ENCODE results near the gene SCYL1.
"Not testable (repeated sequence)": the region's sequence is repeated elsewhere in the genome, so short reads cannot be mapped to it uniquely, and the experiment has no call there.

The SCYL1 gene

DNA sequence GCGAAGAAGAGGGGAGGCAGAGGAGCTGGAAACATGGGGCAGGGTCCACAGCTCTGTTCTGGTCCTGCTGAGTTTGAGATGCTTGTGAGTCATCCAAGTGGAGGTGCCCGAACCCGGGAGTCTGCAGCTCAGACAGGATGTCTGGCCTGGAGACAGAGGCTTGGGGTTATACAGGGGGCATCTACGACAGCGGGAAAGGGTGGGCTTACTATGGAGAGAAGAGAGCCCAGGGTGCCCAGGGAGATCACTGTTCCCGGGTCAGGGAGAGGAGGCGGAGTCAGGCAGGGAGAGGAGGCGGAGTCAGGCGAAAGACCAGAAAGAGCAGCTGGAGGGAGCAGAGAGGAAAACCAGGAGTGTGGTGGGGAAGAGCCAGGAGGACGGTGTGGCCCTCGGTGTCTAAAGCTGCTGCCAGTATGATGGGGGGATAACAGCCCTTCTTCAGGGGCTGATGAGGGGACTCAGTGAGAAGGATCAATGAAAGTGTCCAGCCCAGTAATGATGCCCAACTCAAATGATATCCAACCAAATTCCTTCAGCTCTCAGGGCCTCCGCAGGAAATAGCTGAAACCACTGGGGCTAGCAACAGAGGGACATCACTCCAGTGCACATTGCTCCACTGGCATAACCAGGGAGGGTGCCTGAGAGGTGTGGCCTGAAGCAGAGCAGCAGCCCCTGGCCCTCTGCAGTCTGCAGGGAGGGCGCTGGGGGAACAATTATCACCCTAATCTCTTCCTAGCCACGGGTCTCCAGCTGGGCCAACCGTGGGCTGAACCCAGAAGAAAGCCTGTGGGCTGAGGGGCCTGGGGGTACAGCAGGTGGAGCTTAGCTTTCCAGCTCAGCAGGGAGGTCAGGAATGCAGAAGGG lies 35.9 kb downstream of the SCYL1 start:
- H3K9ac ChIP-seq (ENCODE audit: low read length) = no peak overlapping the region
- H3K27me3 ChIP-seq (replicated peaks; ENCODE audit: control insufficient read depth, insufficient read depth, low read length) = no peaks in the 10 kb centered on the region
- no peaks in the 10 kb centered on the region for H3K9me3 ChIP-seq (ENCODE audit: control insufficient read depth, low read length)
- H3K4me3 ChIP-seq (ENCODE audit: low read length) = no peak overlapping the region
- DNase-seq (ENCODE audit: low read depth) = peak; percentile 60
- H3K4me1 ChIP-seq (ENCODE audit: control insufficient read depth, insufficient read depth, low read length) = peaks cover 45% of the 10 kb centered on the region
- H3K36me3 ChIP-seq (ENCODE audit: control insufficient read depth, insufficient read depth, low read length, severe bottlenecking) = no peaks in the 10 kb centered on the region

DNA sequence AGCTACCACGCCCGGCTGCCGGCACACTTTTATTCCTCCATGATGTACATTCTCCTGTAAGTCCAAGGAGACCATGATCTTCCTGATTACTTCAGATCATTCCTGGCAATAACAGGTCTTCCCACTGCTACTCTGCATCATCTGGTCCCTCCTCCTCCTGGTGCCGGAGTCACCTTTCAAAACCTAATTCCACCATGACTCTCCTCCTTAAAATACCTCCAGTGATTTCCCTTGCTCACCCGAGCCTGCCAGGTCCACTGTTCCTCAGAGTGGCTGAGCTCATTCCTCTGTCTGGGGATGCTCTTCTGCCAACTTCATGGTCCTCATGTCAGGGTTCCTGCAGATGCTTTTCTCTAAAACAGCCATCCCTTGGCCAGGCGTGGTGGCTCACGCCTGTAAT lies 37.1 kb downstream of the SCYL1 start:
- H3K27me3 ChIP-seq (replicated peaks; ENCODE audit: control insufficient read depth, insufficient read depth, low read length) = no peaks in the 10 kb centered on the region
- no peaks in the 10 kb centered on the region for H3K9me3 ChIP-seq (ENCODE audit: control insufficient read depth, low read length)
- H3K9ac ChIP-seq (ENCODE audit: low read length) = no peak overlapping the region
- peaks cover 36% of the 10 kb centered on the region for H3K4me1 ChIP-seq (ENCODE audit: control insufficient read depth, insufficient read depth, low read length)
- no peak overlapping the region for H3K4me3 ChIP-seq (ENCODE audit: low read length)
- DNase-seq (ENCODE audit: low read depth) = no peak
- no peaks in the 10 kb centered on the region for H3K36me3 ChIP-seq (ENCODE audit: control insufficient read depth, insufficient read depth, low read length, severe bottlenecking)

DNA sequence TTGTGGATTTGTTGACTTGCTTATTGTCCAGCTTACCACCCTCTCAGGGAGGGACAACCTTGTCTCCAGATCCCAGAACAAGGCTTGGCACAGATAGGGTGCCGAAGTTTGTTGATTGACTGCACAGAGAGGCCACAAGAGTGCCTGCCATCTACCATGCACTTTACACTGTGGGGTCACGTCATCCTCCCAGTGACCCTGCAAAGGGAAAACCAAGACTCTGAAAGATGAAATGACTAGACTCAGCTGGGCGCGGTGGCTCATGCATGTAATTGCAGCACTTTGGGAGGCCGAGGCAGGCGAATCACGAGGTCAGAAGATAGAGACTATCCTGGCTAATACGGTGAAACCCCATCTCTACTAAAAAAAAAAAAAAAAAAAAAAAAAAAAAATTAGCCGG lies 37.9 kb downstream of the SCYL1 start:
- H3K4me3 ChIP-seq (ENCODE audit: low read length) = no peak overlapping the region
- DNase-seq (ENCODE audit: low read depth) = no peak
- peaks cover 32% of the 10 kb centered on the region for H3K4me1 ChIP-seq (ENCODE audit: control insufficient read depth, insufficient read depth, low read length)
- no peak overlapping the region for H3K9ac ChIP-seq (ENCODE audit: low read length)
- no peaks in the 10 kb centered on the region for H3K9me3 ChIP-seq (ENCODE audit: control insufficient read depth, low read length)
- H3K27me3 ChIP-seq (replicated peaks; ENCODE audit: control insufficient read depth, insufficient read depth, low read length) = no peaks in the 10 kb centered on the region
- peaks cover under 1% of the 10 kb centered on the region for H3K36me3 ChIP-seq (ENCODE audit: control insufficient read depth, insufficient read depth, low read length, severe bottlenecking)

DNA sequence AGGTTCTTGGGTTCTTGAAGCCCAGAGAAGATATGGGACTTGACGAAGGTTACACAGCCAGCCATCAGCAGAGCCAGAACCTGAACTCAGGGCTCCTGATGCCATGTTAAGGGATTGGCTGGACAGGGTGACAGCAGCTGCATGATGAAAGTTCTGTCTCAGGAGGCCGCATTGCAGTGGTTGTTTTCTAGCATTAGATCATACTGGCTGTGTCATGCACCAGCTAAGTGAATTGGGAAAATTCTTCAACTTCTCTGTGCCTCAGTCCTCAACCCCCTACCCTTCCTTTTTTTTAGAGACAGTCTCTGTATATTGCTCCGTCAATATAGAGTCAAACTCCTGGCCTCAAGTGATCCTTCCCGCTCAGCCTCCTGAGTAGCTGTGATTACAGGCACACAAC lies 38.7 kb downstream of the SCYL1 start:
- no peaks in the 10 kb centered on the region for H3K9me3 ChIP-seq (ENCODE audit: control insufficient read depth, low read length)
- DNase-seq (ENCODE audit: low read depth) = no peak
- H3K4me3 ChIP-seq (ENCODE audit: low read length) = no peak overlapping the region
- H3K9ac ChIP-seq (ENCODE audit: low read length) = no peak overlapping the region
- H3K27me3 ChIP-seq (replicated peaks; ENCODE audit: control insufficient read depth, insufficient read depth, low read length) = no peaks in the 10 kb centered on the region
- peaks cover 5% of the 10 kb centered on the region for H3K36me3 ChIP-seq (ENCODE audit: control insufficient read depth, insufficient read depth, low read length, severe bottlenecking)
- peaks cover 32% of the 10 kb centered on the region for H3K4me1 ChIP-seq (ENCODE audit: control insufficient read depth, insufficient read depth, low read length)

DNA sequence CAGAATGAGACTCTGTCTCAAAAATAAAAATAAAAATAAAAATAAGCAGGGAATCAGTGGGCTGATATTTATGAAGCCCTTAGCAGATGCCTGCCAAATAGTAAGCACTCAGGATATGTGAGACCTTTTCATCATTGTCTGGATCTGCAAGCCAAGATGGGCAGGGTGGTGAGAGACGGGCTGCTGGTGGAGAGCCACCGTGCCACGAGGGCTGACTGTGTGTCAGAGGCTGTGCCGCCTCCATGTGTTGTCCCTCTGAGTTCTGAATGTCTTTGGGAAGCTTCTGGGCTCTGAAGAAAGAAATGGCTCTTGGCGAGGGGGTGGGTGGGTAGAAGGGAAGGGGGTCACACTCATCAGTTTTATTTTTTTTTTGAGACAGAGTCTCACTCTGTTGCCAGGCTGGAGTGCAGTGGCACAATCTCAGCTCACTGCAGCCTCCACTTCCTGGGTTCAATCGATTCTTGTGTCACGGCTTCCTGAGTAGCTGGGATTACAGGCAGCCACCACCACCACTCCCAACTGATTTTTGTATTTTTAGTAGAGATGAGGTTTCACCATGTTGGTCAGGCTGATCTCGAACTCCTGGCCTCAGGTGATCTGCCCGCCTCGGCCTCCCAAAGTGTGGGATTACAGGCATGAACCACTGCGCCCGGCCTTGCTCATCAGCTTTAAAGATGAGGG lies 40.1 kb downstream of the SCYL1 start:
- not testable (repeated sequence) for H3K9ac ChIP-seq (ENCODE audit: low read length); H3K9me3 ChIP-seq (ENCODE audit: control insufficient read depth, low read length); H3K4me3 ChIP-seq (ENCODE audit: low read length); DNase-seq (ENCODE audit: low read depth); H3K36me3 ChIP-seq (ENCODE audit: control insufficient read depth, insufficient read depth, low read length, severe bottlenecking); H3K27me3 ChIP-seq (replicated peaks; ENCODE audit: control insufficient read depth, insufficient read depth, low read length)
- H3K4me1 ChIP-seq (ENCODE audit: control insufficient read depth, insufficient read depth, low read length) = peaks cover 27% of the 10 kb centered on the region

DNA sequence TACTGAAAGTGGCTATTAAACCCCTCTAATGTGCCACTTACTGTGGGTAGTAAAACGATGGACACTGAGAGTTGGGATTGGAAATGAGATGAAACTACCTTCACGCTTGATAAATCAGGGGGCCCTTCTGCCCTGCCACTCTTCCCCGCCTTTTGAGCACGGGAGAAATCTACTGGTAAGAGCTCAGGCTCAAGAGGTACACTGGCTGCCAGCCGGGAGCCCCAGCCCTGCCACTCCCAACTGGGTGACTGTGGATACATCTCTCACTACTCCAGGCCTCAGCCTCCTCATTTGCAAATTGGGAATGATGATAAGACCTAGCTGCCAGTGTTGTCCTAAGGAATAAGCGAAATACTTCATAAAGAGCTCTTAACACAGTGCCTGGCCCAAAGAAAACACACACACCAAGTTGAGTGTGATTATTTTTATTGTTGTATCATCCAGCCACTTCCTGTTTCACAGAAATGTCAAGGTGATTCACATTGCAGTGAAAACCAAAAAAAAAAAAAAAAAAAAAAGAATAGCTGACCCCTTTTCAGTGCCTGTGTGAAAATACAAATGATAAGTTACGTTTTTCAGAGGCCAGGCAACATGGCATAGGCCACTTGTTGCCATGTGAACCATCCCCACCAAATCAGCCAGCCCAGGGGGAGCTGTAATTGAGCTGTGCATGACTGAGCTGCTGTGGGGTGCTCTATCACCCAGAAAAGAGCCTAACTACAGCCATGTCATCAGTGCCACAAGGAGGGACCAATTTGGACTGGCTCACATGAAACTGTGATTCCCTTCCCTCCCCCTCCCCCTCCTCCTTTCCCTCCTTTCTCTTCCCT lies 41.0 kb downstream of the SCYL1 start:
- no peak for DNase-seq (ENCODE audit: low read depth)
- no peak overlapping the region for H3K4me3 ChIP-seq (ENCODE audit: low read length)
- H3K27me3 ChIP-seq (replicated peaks; ENCODE audit: control insufficient read depth, insufficient read depth, low read length) = no peaks in the 10 kb centered on the region
- H3K4me1 ChIP-seq (ENCODE audit: control insufficient read depth, insufficient read depth, low read length) = peaks cover 21% of the 10 kb centered on the region
- H3K36me3 ChIP-seq (ENCODE audit: control insufficient read depth, insufficient read depth, low read length, severe bottlenecking) = peaks cover 5% of the 10 kb centered on the region
- H3K9me3 ChIP-seq (ENCODE audit: control insufficient read depth, low read length) = no peaks in the 10 kb centered on the region
- no peak overlapping the region for H3K9ac ChIP-seq (ENCODE audit: low read length)

DNA sequence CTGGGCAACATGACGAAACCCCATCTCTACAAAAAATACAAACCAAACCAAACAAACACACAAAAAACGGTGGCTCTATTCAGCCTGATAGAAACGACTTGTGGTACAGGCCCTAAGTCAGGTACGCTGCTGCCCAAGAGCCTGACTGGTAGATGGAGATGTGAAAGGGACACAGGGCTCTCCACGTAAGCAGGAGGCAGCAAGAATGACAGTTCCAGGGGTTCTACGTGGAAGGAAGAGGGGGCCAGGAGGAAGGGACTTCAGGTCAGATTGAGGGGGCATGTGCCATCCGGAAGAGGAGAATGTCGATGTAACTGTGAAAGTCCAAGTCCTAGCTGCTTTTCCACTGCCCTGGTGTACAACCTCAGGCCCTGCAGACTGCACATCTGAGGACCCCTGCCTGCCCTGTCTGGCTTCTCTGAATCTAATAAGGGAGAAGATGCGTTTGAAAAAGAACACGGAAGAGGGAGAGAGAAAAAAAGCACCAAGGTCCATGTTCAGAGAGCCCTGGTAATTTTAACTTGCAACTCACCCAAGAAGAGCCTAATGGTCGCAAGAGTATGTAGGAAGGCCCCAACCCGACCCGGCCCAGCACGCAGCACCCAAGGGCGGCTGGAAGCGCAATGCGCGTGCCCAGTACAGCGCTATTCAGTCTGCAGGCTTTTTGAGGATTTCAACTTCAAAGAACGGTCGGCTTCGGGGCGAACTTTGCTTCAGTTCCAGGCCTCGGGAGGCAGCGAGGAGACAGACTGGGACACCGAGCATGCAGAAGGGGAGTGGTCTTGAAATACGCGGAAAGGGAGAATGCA lies 44.5 kb downstream of the SCYL1 start:
- H3K4me3 ChIP-seq (ENCODE audit: low read length) = peak overlapping the region; percentile 100
- H3K9me3 ChIP-seq (ENCODE audit: control insufficient read depth, low read length) = no peaks in the 10 kb centered on the region
- peak overlapping the region; percentile 99 for H3K9ac ChIP-seq (ENCODE audit: low read length)
- H3K36me3 ChIP-seq (ENCODE audit: control insufficient read depth, insufficient read depth, low read length, severe bottlenecking) = peaks cover 9% of the 10 kb centered on the region
- no peaks in the 10 kb centered on the region for H3K27me3 ChIP-seq (replicated peaks; ENCODE audit: control insufficient read depth, insufficient read depth, low read length)
- H3K4me1 ChIP-seq (ENCODE audit: control insufficient read depth, insufficient read depth, low read length) = peaks cover 32% of the 10 kb centered on the region
- no peak for DNase-seq (ENCODE audit: low read depth)

DNA sequence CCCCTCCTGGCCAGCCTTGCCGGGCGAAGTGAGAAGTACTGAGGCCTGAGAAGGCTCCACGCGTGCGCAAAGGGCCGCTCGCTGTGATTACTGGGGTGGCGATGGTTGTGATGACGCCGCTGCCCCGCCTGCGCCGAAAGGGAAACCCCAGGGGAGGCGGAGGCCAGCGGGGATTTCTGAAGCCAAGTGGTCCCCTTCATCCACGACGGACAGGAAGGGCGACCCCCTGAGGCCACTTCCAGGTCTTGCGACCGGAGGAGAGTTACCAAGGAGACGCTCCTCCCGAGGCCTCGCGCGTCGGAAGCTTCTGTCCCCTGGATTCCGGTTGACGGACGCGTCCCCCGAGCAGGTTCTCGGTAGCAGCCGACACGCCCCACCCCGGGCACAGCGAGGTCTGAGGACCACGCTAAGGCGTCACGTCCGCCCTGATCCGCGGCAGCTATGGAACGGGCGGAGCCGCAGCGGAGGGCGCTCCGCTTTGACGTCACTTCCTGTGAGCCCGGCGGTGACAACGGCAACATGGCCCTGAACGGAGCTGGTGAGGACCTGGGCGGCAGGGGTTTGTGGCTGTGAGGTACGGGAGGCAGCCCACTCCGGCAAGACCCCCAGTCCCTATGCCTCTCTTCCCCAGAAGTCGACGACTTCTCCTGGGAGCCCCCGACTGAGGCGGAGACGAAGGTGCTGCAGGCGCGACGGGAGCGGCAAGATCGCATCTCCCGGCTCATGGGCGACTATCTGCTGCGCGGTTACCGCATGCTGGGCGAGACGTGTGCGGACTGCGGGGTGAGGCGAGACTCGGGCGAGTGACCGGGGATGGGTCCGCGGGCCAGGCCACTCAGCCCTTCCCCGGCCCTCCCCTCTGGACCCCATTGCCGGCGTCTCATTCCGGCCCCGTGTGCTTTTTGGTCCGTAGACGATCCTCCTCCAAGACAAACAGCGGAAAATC lies 45.4 kb downstream of the SCYL1 start, which contains the start of gene ZNRD2:
ZNRD2 (plus strand) TSS at position 505 of the 946 bp plus-strand sequence; CDS start at position 520, 15 bp downstream.
- Histone ChIP-seq H3K4me3 (ENCODE audit: low read length) (peak within 1 kb of the TSS; percentile 100), H3K36me3 (ENCODE audit: control insufficient read depth, insufficient read depth, low read length, severe bottlenecking) (peaks cover 9% of the 10 kb centered on the region), H3K4me1 (ENCODE audit: control insufficient read depth, insufficient read depth, low read length) (peaks cover 39% of the 10 kb centered on the region), H3K27me3 (replicated peaks; ENCODE audit: control insufficient read depth, insufficient read depth, low read length) (no peaks in the 10 kb centered on the region), H3K9me3 (ENCODE audit: control insufficient read depth, low read length) (no peaks in the 10 kb centered on the region), H3K9ac (ENCODE audit: low read length) (peak within 1 kb of the TSS; percentile 99)
- peak; percentile 99 for DNase-seq (ENCODE audit: low read depth)

DNA sequence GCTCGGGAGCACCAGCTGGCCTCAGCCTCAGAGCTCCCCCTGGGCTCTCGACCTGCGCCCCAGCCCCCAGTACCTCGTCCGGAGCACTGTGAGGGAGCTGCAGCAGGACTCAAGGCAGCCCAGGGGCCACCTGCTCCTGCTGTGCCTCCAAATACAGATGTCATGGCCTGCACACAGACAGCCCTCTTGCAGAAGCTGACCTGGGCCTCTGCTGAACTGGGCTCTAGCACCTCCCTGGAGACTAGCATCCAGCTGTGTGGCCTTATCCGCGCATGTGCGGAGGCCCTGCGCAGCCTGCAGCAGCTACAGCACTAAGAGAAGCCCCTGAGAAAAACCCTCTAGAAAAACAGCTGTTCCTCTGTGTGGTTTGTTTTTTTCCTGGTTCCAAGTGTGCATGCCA lies 46.5 kb downstream of the SCYL1 start:
- H3K36me3 ChIP-seq (ENCODE audit: control insufficient read depth, insufficient read depth, low read length, severe bottlenecking) = peaks cover 9% of the 10 kb centered on the region
- H3K4me3 ChIP-seq (ENCODE audit: low read length) = peak overlapping the region; percentile 100
- H3K9ac ChIP-seq (ENCODE audit: low read length) = peak overlapping the region; percentile 99
- H3K4me1 ChIP-seq (ENCODE audit: control insufficient read depth, insufficient read depth, low read length) = peaks cover 46% of the 10 kb centered on the region
- no peaks in the 10 kb centered on the region for H3K27me3 ChIP-seq (replicated peaks; ENCODE audit: control insufficient read depth, insufficient read depth, low read length)
- H3K9me3 ChIP-seq (ENCODE audit: control insufficient read depth, low read length) = no peaks in the 10 kb centered on the region
- DNase-seq (ENCODE audit: low read depth) = no peak

DNA sequence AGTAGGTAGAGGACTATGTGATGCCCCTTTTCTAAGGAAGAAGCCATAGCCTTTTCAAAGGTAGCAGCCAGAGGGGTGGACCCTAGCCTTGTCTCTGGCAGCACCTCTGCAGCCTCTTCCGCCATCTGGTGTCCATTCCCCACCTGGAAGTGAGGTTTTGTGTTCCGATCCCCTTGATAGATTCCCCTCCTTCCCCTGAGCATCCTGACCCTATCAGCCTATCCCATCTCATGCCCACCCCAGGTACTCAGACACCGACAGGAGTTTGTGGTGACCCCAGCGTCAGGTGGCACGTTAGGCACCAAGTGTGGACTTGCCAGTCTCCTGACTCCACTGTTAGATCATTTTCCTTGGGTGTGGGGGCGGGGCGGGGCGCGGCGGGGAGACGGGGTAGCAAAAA lies 47.1 kb downstream of the SCYL1 start:
- Histone ChIP-seq H3K9me3 (ENCODE audit: control insufficient read depth, low read length) (no peaks in the 10 kb centered on the region), H3K4me1 (ENCODE audit: control insufficient read depth, insufficient read depth, low read length) (peaks cover 51% of the 10 kb centered on the region), H3K27me3 (replicated peaks; ENCODE audit: control insufficient read depth, insufficient read depth, low read length) (no peaks in the 10 kb centered on the region), H3K36me3 (ENCODE audit: control insufficient read depth, insufficient read depth, low read length, severe bottlenecking) (peaks cover 9% of the 10 kb centered on the region), H3K9ac (ENCODE audit: low read length) (peak overlapping the region; percentile 99), H3K4me3 (ENCODE audit: low read length) (peak overlapping the region; percentile 100)
- DNase-seq (ENCODE audit: low read depth) = peak; percentile 47

Measured in adipocyte (in vitro differentiated cells).